Kidney epithelial cell (primary cell): Measurements from ENCODE around the gene UNC93B1. TPM values are rescaled to one million over a fixed set of nuclear protein-coding genes. Genes with fewer than 3 reads are reported as not detected.

ENCODE experiments used
- DNase-seq: peaks from one replicate; pipeline ENCODE4 v3.0.0-alpha.2; 2010; ENCODE audit warnings: low read depth
- H3K27me3 ChIP-seq: 2 replicates; pipeline ENCODE4 v1.6.0; 2011; ENCODE audit warnings: low read length; ENCODE audit not compliant: control insufficient read depth, insufficient read depth
- H3K36me3 ChIP-seq: 2 replicates; pipeline ENCODE4 v1.5.1; 2011; ENCODE audit warnings: low read length; ENCODE audit not compliant: control insufficient read depth, insufficient read depth
- H3K4me3 ChIP-seq: 2 replicates; pipeline ENCODE4 v1.5.1; 2011; ENCODE audit warnings: low read depth, mild to moderate bottlenecking, control low read depth, low read length
- total RNA-seq: library from RNA; depleted of rRNA; stranded (reverse); fragments of >200 nt; gene quantifications from 2 replicates; pipeline ENCODE4 v1.2.3, GENCODE V29; 2015
- TF ChIP-seq, protein P1 (sequence below): IDR thresholded peaks from 2 replicates; pipeline ENCODE4 v1.5.1; 2011; ENCODE audit warnings: mild to moderate bottlenecking, moderate library complexity, low read length, control low read depth, inconsistent platforms; ENCODE audit not compliant: insufficient read depth, poor library complexity, severe bottlenecking

The UNC93B1 gene
- total RNA-seq, 1 donor from 2014 or later: 21.0 TPM

DNA sequence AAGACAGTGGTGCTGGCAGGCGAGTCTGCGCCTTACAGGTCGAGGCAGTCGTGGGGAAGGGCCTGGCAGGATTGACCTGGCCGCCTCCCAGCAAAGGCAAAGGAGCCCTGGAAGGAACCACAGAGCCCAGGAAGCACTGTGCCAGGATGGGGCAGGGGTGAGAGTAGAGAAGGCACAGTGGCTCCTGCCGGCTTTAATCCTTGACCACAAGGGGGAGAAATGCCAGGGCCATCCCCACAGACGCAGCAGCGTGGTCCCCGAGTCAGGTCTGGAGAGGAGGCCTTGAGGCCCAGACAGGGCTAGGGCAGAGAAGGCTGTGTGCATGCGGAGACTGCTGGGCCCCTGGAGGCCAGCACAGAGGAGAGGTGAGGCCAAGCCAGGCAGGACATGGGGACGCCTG is 16.7 kb upstream of the UNC93B1 start:
- no peak for DNase-seq
- TF ChIP-seq, protein P1, sequence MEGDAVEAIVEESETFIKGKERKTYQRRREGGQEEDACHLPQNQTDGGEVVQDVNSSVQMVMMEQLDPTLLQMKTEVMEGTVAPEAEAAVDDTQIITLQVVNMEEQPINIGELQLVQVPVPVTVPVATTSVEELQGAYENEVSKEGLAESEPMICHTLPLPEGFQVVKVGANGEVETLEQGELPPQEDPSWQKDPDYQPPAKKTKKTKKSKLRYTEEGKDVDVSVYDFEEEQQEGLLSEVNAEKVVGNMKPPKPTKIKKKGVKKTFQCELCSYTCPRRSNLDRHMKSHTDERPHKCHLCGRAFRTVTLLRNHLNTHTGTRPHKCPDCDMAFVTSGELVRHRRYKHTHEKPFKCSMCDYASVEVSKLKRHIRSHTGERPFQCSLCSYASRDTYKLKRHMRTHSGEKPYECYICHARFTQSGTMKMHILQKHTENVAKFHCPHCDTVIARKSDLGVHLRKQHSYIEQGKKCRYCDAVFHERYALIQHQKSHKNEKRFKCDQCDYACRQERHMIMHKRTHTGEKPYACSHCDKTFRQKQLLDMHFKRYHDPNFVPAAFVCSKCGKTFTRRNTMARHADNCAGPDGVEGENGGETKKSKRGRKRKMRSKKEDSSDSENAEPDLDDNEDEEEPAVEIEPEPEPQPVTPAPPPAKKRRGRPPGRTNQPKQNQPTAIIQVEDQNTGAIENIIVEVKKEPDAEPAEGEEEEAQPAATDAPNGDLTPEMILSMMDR: peak; percentile 49
- Histone ChIP-seq H3K36me3 (no peaks in the 10 kb centered on the region), H3K27me3 (no peaks in the 10 kb centered on the region), H3K4me3 (no peak overlapping the region)

DNA sequence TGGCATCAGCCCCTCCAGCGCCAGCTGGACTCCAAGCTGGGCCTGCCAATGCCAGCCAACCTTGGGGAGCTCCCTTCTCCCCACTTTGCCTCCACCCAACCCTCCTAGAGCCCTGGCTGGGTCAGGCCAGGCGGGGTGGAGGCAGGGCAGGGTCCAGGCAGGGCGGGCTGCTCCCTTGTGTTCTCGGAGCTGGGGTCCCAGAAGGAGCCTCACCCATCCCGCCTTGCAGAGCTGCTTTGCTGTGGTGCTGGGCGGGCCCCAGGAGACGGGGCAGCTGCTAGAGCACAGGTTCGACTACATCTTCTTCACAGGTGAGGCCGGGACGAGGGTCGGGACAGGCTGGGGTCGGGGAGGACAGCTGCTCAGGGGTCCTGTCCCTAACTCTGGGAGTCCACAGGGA is 15.6 kb upstream of the UNC93B1 start:
- no peaks in the 10 kb centered on the region for H3K27me3 ChIP-seq
- TF ChIP-seq, protein P1: no peak
- H3K36me3 ChIP-seq: no peaks in the 10 kb centered on the region
- DNase-seq: no peak
- H3K4me3 ChIP-seq: no peak overlapping the region

DNA sequence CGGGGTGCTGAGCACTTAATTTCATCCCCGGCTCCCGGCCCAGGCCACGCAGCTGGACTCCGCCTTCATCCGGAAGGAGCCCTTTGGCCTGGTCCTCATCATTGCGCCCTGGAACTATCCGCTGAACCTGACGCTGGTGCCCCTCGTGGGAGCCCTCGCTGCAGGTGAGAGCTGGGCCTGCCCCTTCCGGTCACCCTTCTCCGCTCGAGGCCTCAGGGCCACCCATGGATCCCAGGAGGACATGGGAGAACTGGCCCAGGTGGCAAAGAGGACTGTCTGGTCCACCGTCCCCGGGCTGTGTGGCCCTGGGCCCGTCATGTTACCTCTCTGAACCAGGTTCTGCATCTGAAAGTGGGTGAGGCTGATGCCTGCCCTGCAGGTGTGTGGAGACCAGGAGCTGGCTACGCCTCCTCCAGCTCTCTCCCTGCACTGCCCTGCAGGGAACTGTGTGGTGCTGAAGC is 14.9 kb upstream of the UNC93B1 start:
- TF ChIP-seq, protein P1: no peak

DNA sequence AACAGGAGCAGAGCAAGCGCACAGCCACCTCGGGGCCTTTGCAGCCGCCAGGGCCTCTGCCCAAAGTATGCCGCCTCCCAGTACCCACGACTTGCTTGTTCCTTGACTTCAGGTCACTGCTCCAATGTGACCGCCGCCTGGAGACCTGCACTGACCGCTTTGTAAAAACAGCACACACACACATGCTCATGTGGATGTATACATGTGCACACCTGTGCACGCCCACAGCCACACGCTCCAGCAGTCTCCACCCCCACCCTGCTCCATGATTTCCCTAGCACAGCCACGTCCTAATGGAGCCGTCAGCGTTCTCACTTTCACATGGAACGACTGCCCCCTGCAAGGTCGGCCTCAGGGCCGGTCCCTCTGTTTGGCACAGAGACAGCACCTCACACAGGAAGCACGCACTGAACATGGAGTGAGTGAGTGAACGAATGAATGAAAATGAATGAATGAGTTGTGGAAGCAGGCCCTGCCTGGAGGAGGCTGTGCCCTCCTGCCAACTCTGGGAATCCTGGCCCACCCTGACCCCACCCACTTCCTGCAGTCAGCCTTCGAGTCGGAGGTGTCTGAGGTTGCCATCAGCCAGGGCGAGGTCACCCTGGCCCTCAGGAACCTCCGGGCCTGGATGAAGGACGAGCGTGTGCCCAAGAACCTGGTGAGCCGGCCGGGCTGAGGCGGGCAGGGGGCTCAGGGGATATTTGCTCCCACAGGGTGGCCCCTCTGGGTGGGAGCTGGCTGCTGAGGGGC is 14.3 kb upstream of the UNC93B1 start:
- H3K4me3 ChIP-seq: no peak overlapping the region
- no peaks in the 10 kb centered on the region for H3K36me3 ChIP-seq
- H3K27me3 ChIP-seq: no peaks in the 10 kb centered on the region
- no peak for DNase-seq
- TF ChIP-seq, protein P1: no peak

More for the DNA sequence above, 14.9 kb upstream of the UNC93B1 start:
- DNase-seq: no peak
- no peaks in the 10 kb centered on the region for H3K36me3 ChIP-seq
- H3K4me3 ChIP-seq: no peak overlapping the region
- H3K27me3 ChIP-seq: no peaks in the 10 kb centered on the region

DNA sequence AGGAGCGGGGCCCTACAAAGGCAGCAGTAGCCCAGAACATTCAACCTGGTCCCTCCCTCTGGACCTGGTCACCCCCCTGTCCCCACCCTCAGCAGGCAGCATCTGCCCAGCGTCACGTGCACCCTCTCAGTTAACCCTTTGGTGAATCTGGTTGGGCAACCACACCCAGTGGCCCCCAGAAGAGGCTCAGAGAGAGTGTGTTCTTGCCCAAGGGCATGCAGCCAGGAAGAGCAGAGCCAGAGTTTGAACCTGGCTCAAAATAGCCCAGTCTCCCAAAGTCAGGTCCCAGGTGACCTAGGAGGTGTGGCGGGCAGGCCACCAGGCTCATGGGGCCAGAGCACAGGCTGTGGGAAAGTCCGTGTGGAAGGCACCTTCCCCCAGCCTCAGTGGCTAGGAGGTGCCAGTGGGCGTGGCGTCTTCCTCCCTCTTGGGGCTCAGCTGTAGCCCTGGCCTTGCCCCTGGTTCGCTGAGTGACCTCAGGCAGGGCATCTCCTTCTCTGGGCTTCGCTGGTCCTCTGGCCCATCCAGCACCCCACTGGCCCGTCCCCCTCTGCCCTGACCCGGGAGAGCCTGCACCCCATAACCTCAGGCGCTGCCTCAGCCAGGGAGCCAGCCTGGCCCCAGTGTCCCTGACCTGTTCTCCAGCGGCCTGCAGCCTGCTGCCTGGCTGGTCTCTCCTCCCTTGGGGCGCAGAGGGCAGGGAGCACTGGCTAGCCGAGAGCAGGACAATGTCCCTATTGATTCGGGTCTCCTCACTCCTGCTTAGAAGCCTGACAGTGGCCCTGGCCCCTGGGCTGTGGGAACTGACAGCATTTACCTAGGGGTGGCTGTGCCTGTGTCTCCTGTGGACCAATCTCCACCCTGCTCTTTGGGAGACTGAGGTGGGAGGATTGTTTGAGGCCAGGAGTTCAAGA is 13.3 kb upstream of the UNC93B1 start:
- TF ChIP-seq, protein P1: no peak
- H3K27me3 ChIP-seq: no peaks in the 10 kb centered on the region

More for the DNA sequence above, 13.3 kb upstream of the UNC93B1 start:
- no peaks in the 10 kb centered on the region for H3K36me3 ChIP-seq
- no peak overlapping the region for H3K4me3 ChIP-seq
- no peak for DNase-seq
